ENCODE data around the gene ZIM2. TPM values are rescaled to one million over a fixed set of nuclear protein-coding genes. Genes with fewer than 3 reads are reported as not detected.
"Not testable (repeated sequence)": the region's sequence is repeated elsewhere in the genome, so short reads cannot be mapped to it uniquely, and the experiment has no call there.

ZIM2 gene
- total RNA-seq, 1 donor from 2014 or later = not detected

DNA sequence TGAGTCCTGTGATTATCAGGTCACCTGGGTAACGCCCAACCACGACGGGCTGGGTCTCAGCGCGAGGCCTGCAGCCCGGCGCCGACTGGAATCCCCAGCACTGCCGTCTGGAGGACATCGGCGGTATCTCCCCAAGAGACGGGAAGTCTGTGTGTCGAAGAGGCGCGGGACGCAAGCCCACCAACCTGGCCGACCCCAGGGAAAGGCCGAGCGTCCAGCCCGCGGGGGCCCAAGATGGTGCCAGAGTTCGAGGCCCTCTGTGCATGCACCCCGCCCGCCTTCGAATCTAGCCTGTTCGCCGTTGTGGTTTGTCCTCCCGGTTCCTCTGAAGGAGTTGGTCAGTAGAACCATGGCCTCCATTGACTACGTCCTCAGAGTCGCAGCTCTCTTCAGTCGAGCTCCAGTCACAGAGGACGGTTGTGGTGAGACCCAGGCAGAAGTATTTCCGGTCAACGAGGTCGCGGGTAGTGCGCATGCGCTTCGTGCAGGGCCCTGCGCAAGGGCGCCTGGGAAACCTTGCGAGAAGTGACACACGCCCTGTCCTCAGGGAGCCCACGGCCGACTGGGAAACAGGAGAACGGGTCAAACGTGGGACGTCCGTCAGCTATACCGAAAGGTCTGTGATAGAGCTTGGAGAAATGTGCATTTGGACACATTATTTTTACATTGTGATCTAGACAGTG, 24.1 kb upstream of the ZIM2 start:
- Histone ChIP-seq H3K9me3 (peaks cover 0 to 10% of the 10 kb centered on the region in 2 donors), H3K36me3 (no peaks in the 10 kb centered on the region), H3K27me3 (no peaks in the 10 kb centered on the region), H3K4me3 (no peak overlapping the region), H3K27ac (no peak overlapping the region), H3K4me1 (no peaks in the 10 kb centered on the region)
- no peak for DNase-seq (ENCODE audit: low spot score in 2 of 2)
- intact Hi-C loops (cut with DNase I) = no loop called here
- TF ChIP-seq, protein P1, sequence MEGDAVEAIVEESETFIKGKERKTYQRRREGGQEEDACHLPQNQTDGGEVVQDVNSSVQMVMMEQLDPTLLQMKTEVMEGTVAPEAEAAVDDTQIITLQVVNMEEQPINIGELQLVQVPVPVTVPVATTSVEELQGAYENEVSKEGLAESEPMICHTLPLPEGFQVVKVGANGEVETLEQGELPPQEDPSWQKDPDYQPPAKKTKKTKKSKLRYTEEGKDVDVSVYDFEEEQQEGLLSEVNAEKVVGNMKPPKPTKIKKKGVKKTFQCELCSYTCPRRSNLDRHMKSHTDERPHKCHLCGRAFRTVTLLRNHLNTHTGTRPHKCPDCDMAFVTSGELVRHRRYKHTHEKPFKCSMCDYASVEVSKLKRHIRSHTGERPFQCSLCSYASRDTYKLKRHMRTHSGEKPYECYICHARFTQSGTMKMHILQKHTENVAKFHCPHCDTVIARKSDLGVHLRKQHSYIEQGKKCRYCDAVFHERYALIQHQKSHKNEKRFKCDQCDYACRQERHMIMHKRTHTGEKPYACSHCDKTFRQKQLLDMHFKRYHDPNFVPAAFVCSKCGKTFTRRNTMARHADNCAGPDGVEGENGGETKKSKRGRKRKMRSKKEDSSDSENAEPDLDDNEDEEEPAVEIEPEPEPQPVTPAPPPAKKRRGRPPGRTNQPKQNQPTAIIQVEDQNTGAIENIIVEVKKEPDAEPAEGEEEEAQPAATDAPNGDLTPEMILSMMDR (IDR thresholded peaks at IDR 0.05) = no peak

DNA sequence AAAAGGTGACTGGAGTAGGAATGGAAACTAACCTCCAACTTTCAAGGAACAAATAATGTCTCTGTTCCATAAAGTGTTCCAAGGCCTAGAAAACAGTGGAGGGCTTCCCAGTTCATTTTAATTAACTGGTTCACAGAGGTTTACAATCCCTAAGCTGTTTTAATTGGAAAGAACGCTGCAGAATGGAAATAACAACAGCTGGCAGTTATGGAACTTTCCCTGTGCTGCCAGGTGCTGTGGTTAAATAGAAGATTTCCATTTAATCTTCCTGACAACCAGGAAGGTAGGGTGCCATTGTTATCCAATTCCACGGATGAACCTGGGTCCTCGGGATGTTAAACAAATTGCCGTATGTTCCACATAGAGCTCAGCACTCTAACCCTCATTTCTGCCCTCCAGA, 22.2 kb upstream of the ZIM2 start:
- intact Hi-C loops (cut with DNase I) = no loop called here
- H3K4me1 ChIP-seq = no peaks in the 10 kb centered on the region
- no peak overlapping the region for H3K4me3 ChIP-seq
- no peaks in the 10 kb centered on the region for H3K36me3 ChIP-seq
- no peaks in the 10 kb centered on the region for H3K27me3 ChIP-seq
- peaks cover 0 to 10% of the 10 kb centered on the region in 2 donors for H3K9me3 ChIP-seq
- TF ChIP-seq, protein P1 (IDR thresholded peaks at IDR 0.05) = no peak
- no peak overlapping the region for H3K27ac ChIP-seq
- no peak for DNase-seq (ENCODE audit: low spot score in 2 of 2)

DNA sequence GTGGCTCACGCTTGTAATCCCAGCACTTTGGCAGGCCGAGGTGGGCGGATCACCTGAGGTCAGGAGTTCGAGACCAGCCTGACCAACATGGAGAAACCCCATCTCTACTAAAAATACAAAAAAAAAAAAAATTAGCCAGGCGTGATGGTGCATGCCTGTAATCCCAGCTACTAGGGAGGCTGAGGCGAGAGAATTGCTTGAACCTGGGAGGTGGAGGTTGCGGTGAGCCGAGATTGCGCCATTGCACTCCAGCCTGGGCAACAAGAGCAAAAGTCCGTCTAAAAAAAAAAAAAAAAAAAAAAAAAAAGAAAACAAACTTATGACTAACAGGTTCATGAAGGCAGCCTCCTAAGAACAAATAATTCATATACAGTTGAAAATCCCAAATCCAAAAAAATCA, 19.9 kb upstream of the ZIM2 start:
- intact Hi-C loops (cut with DNase I); DNase-seq (ENCODE audit: low spot score in 2 of 2); H3K27ac ChIP-seq; H3K27me3 ChIP-seq; H3K4me1 ChIP-seq; H3K4me3 ChIP-seq; H3K36me3 ChIP-seq: not testable (repeated sequence)
- peaks cover 0 to 10% of the 10 kb centered on the region in 2 donors for H3K9me3 ChIP-seq

DNA sequence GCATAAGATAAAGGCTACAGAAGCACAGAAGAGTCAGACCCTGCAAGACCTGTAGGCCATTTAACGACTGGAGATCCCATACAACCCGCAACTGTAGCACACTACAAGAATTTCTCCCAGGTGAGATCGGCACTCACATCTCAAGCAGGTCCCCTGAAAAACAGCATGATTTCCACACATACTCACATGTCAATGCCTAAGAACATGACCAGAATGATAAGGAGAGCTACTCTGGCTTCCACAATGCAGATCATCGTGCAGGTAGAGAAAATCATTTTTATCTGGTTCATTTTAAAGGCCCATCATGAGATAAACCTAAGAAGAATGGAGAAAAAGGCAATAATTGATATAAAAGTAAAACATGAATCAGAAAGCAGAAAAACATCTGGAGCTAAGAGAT, 17.5 kb upstream of the ZIM2 start:
- intact Hi-C loops (cut with DNase I) = no loop called here
- TF ChIP-seq, protein P1 (IDR thresholded peaks at IDR 0.05) = no peak

DNA sequence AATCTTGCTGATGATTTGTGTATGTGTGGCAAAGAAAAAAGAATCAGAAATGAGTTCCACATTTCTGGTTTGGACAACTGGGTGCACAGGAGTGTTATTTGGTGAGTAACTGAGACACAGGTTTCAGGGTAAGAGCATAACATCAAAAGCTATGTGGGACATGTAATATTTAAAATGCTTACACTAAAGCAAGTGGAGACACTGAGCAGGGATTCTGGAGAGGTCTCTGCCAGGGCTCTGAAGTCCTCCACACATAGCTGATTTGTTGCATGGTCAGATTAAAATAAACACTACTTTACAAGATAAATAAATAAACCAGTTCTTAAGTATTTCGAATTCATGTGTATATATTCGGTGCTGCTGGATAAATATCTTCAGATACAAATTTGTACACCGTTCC, 16.3 kb upstream of the ZIM2 start:
- H3K36me3 ChIP-seq = no peaks in the 10 kb centered on the region
- peaks cover 0 to 3% of the 10 kb centered on the region in 2 donors for H3K9me3 ChIP-seq
- H3K27me3 ChIP-seq = no peaks in the 10 kb centered on the region
- no peak overlapping the region for H3K4me3 ChIP-seq
- intact Hi-C loops (cut with DNase I) = no loop called here
- TF ChIP-seq, protein P1 (IDR thresholded peaks at IDR 0.05) = no peak
- DNase-seq (ENCODE audit: low spot score in 2 of 2) = no peak
- H3K27ac ChIP-seq = no peak overlapping the region
- H3K4me1 ChIP-seq = no peaks in the 10 kb centered on the region

More for the DNA sequence above, 17.5 kb upstream of the ZIM2 start:
- H3K4me1 ChIP-seq = no peaks in the 10 kb centered on the region
- H3K9me3 ChIP-seq = peaks cover 0 to 3% of the 10 kb centered on the region in 2 donors
- no peak overlapping the region for H3K4me3 ChIP-seq
- H3K36me3 ChIP-seq = no peaks in the 10 kb centered on the region
- no peaks in the 10 kb centered on the region for H3K27me3 ChIP-seq
- DNase-seq (ENCODE audit: low spot score in 2 of 2) = no peak
- H3K27ac ChIP-seq = no peak overlapping the region

DNA sequence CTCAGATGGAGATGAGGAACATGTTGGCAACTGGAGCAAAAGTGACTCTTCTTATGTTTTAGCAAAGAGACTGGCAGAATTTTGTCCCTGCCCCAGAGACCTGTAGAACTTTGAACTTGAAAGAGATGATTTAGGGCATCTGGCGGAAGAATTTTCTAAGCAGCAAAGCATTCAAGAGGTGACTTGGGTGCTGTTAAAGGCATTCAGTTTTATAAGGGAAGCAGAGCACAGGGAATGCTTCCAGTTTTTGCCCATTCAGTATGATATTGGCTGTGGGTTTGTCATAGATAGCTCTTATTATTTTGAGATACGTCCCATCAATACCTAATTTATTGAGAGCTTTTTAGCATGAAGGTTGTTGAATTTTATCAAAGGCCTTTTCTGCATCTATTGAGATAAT, 11.8 kb upstream of the ZIM2 start:
- H3K4me1 ChIP-seq; H3K9me3 ChIP-seq; H3K36me3 ChIP-seq; intact Hi-C loops (cut with DNase I); H3K4me3 ChIP-seq; H3K27me3 ChIP-seq; H3K27ac ChIP-seq; DNase-seq (ENCODE audit: low spot score in 2 of 2): not testable (repeated sequence)

DNA sequence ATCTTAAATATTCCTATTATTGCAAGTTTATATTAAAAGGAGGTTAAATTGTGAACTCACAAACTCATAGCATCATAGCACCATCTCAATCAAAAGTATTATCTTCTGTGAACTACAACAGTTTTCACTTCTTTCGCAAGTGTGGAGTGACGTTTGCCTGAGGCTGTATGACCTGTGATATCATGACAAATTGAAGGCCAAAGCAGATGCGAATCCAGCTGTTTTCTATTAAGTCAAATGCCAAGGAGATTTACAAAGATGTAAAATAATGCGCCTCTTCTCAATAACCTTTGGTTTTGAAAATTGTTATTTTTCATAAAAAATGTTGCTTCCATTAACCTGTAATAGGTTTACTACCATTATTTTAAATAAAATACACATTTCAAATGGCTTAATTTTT, 7.6 kb upstream of the ZIM2 start:
- intact Hi-C loops (cut with DNase I) = no loop called here
- TF ChIP-seq, protein P1 (IDR thresholded peaks at IDR 0.05) = no peak

More for the DNA sequence above, 7.6 kb upstream of the ZIM2 start:
- Histone ChIP-seq H3K9me3 (no peaks in the 10 kb centered on the region), H3K4me1 (no peaks in the 10 kb centered on the region), H3K27me3 (no peaks in the 10 kb centered on the region), H3K36me3 (no peaks in the 10 kb centered on the region), H3K4me3 (no peak overlapping the region), H3K27ac (no peak overlapping the region)
- no peak for DNase-seq (ENCODE audit: low spot score in 2 of 2)
